ENCODE data around the gene RMDN3. TPM values are rescaled to one million over a fixed set of nuclear protein-coding genes. Genes with fewer than 3 reads are reported as not detected.

Gene RMDN3
- total RNA-seq, 1 experiment from 2014 or later = 23.5 TPM

GRCh38 chr15:40773496-40773895 lies 18.4 kb upstream of the RMDN3 start:
- TF ChIP-seq, protein P1, sequence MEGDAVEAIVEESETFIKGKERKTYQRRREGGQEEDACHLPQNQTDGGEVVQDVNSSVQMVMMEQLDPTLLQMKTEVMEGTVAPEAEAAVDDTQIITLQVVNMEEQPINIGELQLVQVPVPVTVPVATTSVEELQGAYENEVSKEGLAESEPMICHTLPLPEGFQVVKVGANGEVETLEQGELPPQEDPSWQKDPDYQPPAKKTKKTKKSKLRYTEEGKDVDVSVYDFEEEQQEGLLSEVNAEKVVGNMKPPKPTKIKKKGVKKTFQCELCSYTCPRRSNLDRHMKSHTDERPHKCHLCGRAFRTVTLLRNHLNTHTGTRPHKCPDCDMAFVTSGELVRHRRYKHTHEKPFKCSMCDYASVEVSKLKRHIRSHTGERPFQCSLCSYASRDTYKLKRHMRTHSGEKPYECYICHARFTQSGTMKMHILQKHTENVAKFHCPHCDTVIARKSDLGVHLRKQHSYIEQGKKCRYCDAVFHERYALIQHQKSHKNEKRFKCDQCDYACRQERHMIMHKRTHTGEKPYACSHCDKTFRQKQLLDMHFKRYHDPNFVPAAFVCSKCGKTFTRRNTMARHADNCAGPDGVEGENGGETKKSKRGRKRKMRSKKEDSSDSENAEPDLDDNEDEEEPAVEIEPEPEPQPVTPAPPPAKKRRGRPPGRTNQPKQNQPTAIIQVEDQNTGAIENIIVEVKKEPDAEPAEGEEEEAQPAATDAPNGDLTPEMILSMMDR (IDR thresholded peaks at IDR 0.05; ENCODE audit: unreplicated experiment) = no peak
- intact Hi-C loops (cut with micrococcal nuclease; ENCODE audit: unreplicated experiment) = no loop called here
- CTCF ChIA-PET = no interaction called here
- H3K4me3 Mint-ChIP-seq (ENCODE audit: low read depth, unreplicated experiment) = no peak overlapping the region
- H3K27ac Mint-ChIP-seq (ENCODE audit: unreplicated experiment) = no peak overlapping the region
- no peaks in the 10 kb centered on the region for H3K27me3 Mint-ChIP-seq (ENCODE audit: unreplicated experiment)
- peaks cover 41% of the 10 kb centered on the region for H3K36me3 Mint-ChIP-seq (ENCODE audit: insufficient read depth, unreplicated experiment)
- DNase-seq = no peak
- H3K4me1 Mint-ChIP-seq (ENCODE audit: low read depth, unreplicated experiment) = peaks cover 29% of the 10 kb centered on the region
- BruUV-seq (replicated peaks) = no TSS peak
- H3K9me3 Mint-ChIP-seq (ENCODE audit: low read depth, unreplicated experiment) = no peaks in the 10 kb centered on the region

DNA sequence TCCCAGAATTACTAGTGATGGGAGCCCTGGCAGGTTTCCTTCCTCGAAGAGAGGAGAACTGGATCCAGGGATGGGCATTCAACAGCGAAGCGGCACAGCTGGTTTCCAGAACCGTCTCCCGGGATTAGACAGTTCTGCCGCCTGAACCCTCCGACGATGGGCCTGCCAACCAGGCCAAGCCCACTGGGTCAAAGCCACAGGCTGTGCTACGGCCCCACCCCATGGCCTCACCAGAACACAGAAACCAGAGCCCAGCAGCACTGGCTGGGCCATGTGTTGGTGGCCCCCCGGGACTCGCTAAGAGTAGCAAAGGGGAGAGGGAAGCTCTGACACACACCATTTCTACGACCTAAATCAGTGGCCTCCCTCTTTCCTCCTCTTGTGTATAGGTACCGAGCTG lies 17.0 kb upstream of the RMDN3 start:
- TF ChIP-seq, protein P1 (IDR thresholded peaks at IDR 0.05; ENCODE audit: unreplicated experiment) = no peak
- no peak for DNase-seq
- Mint-ChIP-seq H3K36me3 (ENCODE audit: insufficient read depth, unreplicated experiment) (peaks cover 38% of the 10 kb centered on the region), H3K27ac (ENCODE audit: unreplicated experiment) (no peak overlapping the region), H3K4me1 (ENCODE audit: low read depth, unreplicated experiment) (peaks cover 30% of the 10 kb centered on the region), H3K27me3 (ENCODE audit: unreplicated experiment) (no peaks in the 10 kb centered on the region), H3K4me3 (ENCODE audit: low read depth, unreplicated experiment) (no peak overlapping the region), H3K9me3 (ENCODE audit: low read depth, unreplicated experiment) (no peaks in the 10 kb centered on the region)
- intact Hi-C loops (cut with micrococcal nuclease; ENCODE audit: unreplicated experiment) = no loop called here
- CTCF ChIA-PET = no interaction called here
- BruUV-seq (replicated peaks) = no TSS peak

DNA sequence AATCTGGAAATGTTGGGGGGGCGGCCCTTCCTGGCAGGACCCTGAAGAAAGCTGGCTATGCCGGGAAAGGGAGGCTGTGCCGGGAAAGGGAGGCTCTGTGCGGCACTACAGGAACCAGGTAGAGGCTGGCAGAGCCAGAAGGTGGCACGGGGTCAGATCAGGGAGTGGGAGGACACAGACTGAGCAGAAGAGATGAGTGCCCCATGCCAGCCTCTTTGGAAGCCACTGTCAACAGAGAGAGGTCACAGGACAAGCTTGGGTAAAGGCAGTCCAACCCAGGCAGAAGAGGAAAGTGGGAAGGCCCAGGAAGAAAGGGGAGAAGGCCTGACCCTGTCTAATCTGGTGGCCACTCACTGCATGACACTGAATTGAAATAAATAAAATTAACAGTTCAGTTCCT lies 16.2 kb upstream of the RMDN3 start:
- H3K27ac Mint-ChIP-seq (ENCODE audit: unreplicated experiment) = no peak overlapping the region
- peaks cover 22% of the 10 kb centered on the region for H3K4me1 Mint-ChIP-seq (ENCODE audit: low read depth, unreplicated experiment)
- no peak overlapping the region for H3K4me3 Mint-ChIP-seq (ENCODE audit: low read depth, unreplicated experiment)
- TF ChIP-seq, protein P1 (IDR thresholded peaks at IDR 0.05; ENCODE audit: unreplicated experiment) = no peak
- no peaks in the 10 kb centered on the region for H3K9me3 Mint-ChIP-seq (ENCODE audit: low read depth, unreplicated experiment)
- intact Hi-C loops (cut with micrococcal nuclease; ENCODE audit: unreplicated experiment) = no loop called here
- CTCF ChIA-PET = no interaction called here
- H3K36me3 Mint-ChIP-seq (ENCODE audit: insufficient read depth, unreplicated experiment) = peaks cover 30% of the 10 kb centered on the region
- BruUV-seq (replicated peaks) = no TSS peak
- DNase-seq = no peak
- no peaks in the 10 kb centered on the region for H3K27me3 Mint-ChIP-seq (ENCODE audit: unreplicated experiment)

- Mint-ChIP-seq H3K36me3 (ENCODE audit: insufficient read depth, unreplicated experiment) (peaks cover 25% of the 10 kb centered on the region), H3K27ac (ENCODE audit: unreplicated experiment) (peak overlapping the region; percentile 90), H3K27me3 (ENCODE audit: unreplicated experiment) (no peaks in the 10 kb centered on the region), H3K4me3 (ENCODE audit: low read depth, unreplicated experiment) (peak overlapping the region; percentile 59), H3K9me3 (ENCODE audit: low read depth, unreplicated experiment) (no peaks in the 10 kb centered on the region), H3K4me1 (ENCODE audit: low read depth, unreplicated experiment) (peaks cover 22% of the 10 kb centered on the region)
- intact Hi-C loops (cut with micrococcal nuclease; ENCODE audit: unreplicated experiment) = no loop called here
- CTCF ChIA-PET = interaction anchor here (0.6 to 2.1 kb wide), 3 partner anchors 12 to 122 kb away, joined by 3 to 8 read pairs (median 8); no protein-coding TSS in a partner anchor
- TF ChIP-seq, protein P1 (IDR thresholded peaks at IDR 0.05; ENCODE audit: unreplicated experiment) = no peak
- no peak for DNase-seq
- BruUV-seq (replicated peaks) = TSS peak; percentile 26
These were observed 15.2 kb upstream of the RMDN3 start for GRCh38 chr15:40770147-40770721.
